Skeletal muscle satellite cell (primary cell): Measurements from ENCODE around the gene SMPD2.
A peak's percentile ranks its signal among the peaks of the same experiment; 100 is the strongest.
"Not testable (repeated sequence)": the region's sequence is repeated elsewhere in the genome, so short reads cannot be mapped to it uniquely, and the experiment has no call there.

Experiments
- H3K27me3 ChIP-seq: 2 replicates; pipeline ENCODE4 v1.7.0; 2013; ENCODE audit warnings: low read length; ENCODE audit not compliant: control insufficient read depth, insufficient read depth
- H3K36me3 ChIP-seq: 2 replicates; pipeline ENCODE4 v1.7.0; 2013; ENCODE audit warnings: mild to moderate bottlenecking, control low read depth, low read length; ENCODE audit not compliant: insufficient read depth
- H3K4me1 ChIP-seq: 2 replicates; pipeline ENCODE4 v1.7.0; 2013; ENCODE audit warnings: low read length; ENCODE audit not compliant: control insufficient read depth, insufficient read depth
- H3K4me2 ChIP-seq: 2 replicates; pipeline ENCODE4 v1.7.0; 2013; ENCODE audit warnings: mild to moderate bottlenecking, low read length
- H3K4me3 ChIP-seq: 2 replicates; pipeline ENCODE4 v1.7.0; 2013; ENCODE audit warnings: low read length
- H3K9ac ChIP-seq: 2 replicates; pipeline ENCODE4 v1.7.0; 2013; ENCODE audit warnings: mild to moderate bottlenecking, low read depth, low read length, moderate library complexity
- H3K9me3 ChIP-seq: replicated peaks from 2 replicates; pipeline ENCODE4 v1.7.0; 2013; ENCODE audit warnings: mild to moderate bottlenecking, control low read depth, low read length

Gene SMPD2

DNA sequence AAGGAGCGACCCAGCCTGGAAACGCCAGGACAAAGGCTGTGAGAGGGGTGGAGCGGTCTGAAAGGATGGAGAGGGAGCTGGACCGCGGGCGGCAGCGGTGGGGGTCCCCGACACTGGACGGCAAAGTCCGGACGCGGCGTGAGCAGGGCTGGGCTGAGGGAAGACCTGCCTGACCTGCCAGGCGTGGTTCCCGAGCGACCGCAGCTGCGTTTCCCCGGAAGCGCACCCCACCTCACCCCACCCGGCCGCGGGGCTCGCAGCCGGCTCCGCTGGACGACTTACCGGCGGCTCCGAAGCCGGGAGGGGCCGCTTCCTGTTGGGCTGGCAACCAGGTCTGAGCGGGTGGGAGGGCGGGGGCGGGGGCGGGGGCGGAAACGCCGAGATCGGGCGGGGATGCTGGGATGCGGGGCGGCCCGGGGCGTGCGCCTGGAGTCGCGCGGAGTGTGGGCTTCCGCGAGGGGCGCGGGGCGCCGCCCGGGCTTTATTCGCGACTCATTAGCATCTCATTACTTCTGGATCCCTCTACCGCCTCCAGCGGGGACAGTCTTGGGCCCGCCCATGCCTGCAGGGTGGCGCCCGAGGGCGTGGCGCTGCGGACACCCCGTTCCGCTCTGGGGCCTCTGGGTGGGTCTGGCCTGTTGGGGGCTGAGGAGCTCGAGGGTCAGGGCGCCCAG is 15.1 kb downstream of the SMPD2 start, which contains the start of gene MICAL1:
Gene MICAL1 (minus strand): TSS at position 336 of the 674 bp plus-strand sequence. CDS start 1,576 bp downstream, outside the sequence.
- Histone ChIP-seq H3K4me3 (peak within 1 kb of the TSS; percentile 95), H3K9me3 (no peaks in the 10 kb centered on the region), H3K36me3 (peaks cover 28% of the 10 kb centered on the region), H3K9ac (peak within 1 kb of the TSS; percentile 89), H3K4me1 (peaks cover 39% of the 10 kb centered on the region), H3K27me3 (no peaks in the 10 kb centered on the region), H3K4me2 (peak within 1 kb of the TSS; percentile 93)

DNA sequence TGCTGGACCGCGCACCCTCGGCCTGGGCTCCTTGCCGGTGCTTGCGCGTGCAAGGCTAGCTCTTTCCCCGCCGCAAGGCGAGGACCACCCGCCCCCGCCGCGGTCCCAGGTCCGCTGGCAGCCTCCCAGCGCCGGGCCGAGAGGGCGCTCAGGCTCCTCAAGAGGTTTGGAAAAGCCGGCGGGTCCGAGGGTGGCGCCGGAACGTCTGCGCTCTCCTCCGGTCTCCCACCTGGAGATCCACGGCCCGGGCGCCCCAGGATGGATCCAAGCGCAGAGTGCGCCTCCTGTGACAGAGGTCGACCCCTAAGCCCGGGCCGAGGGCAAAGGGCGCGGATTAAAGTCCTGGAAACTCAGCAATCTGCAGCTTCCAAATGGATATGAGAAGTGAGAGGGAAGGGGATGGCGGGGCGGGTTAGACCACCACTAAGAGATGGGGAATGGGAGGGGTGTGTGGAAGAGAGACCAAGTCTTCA is 15.6 kb downstream of the SMPD2 start:
- Histone ChIP-seq H3K27me3 (no peaks in the 10 kb centered on the region), H3K9me3 (no peaks in the 10 kb centered on the region), H3K4me2 (peak overlapping the region; percentile 93), H3K36me3 (peaks cover 26% of the 10 kb centered on the region), H3K4me3 (peak overlapping the region; percentile 95), H3K9ac (peak overlapping the region; percentile 77), H3K4me1 (peaks cover 39% of the 10 kb centered on the region)

DNA sequence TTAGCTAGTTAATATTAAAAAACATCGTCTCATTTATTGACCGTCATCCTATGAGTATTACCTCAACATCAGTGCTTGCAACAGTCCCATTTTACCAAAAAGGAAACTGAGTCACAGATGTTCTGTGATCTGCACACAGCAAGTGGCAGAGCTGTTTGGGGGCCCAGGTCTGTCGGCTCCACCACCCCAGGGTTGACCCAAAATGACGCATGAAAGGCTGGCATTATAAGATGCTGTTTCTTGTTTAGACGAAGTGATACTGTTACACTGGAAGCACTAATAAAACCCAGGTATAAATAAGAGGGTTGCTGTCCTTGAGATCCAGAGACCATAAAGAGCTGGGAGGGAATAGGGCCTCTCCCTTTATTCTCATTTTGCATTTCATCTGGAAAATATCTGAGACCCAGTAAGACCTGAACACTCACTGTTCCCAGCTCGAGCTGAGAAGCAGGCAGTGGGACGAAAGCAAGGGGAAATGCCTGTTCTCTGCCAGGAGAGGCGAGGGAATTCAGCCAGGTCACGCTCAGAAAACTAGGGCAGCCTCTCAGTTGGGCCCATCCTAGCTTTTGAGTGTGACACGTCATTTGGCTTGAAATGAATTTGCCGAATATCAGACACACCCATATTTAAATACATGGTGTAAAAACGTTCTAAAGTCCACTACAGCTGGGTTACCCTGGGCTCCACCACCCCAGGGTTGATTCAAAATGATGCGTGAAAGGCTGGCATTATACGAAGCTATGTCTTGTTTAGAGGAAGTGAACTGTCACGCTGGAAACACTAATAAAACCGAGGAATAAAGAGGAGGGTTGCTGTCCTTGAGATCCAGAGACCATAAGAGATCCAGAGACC is 16.4 kb downstream of the SMPD2 start:
- Histone ChIP-seq H3K4me1 (peaks cover 43% of the 10 kb centered on the region), H3K4me3 (peak overlapping the region; percentile 95), H3K27me3 (no peaks in the 10 kb centered on the region), H3K36me3 (peaks cover 25% of the 10 kb centered on the region), H3K9me3 (no peaks in the 10 kb centered on the region), H3K4me2 (peak overlapping the region; percentile 93), H3K9ac (peak overlapping the region; percentile 77)

DNA sequence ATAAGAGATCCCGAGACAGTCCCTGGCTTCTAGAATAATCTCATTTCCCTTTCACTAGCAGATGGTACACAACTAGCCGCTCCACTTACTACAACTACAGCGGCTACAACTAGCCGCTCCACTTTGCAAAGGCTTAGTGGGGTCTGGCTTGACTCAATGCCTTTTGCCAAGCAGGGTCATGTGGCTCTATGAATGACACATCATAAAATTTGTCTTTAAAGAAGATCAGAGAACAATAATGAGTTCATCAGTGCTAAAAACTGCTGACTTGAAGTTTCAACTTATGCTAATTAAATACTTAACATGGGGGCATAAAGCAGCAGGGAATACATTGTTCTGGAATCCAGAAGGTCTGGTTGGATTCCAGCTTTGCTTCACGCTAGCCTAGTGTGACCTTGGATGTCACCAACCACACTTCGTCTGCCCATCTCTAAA is 17.1 kb downstream of the SMPD2 start:
- H3K4me2 ChIP-seq, result peak overlapping the region; percentile 93
- H3K27me3 ChIP-seq, result no peaks in the 10 kb centered on the region
- H3K4me3 ChIP-seq, result peak overlapping the region; percentile 95
- peaks cover 44% of the 10 kb centered on the region for H3K4me1 ChIP-seq
- H3K9ac ChIP-seq, result peak overlapping the region; percentile 77
- H3K36me3 ChIP-seq, result peaks cover 25% of the 10 kb centered on the region
- no peaks in the 10 kb centered on the region for H3K9me3 ChIP-seq

DNA sequence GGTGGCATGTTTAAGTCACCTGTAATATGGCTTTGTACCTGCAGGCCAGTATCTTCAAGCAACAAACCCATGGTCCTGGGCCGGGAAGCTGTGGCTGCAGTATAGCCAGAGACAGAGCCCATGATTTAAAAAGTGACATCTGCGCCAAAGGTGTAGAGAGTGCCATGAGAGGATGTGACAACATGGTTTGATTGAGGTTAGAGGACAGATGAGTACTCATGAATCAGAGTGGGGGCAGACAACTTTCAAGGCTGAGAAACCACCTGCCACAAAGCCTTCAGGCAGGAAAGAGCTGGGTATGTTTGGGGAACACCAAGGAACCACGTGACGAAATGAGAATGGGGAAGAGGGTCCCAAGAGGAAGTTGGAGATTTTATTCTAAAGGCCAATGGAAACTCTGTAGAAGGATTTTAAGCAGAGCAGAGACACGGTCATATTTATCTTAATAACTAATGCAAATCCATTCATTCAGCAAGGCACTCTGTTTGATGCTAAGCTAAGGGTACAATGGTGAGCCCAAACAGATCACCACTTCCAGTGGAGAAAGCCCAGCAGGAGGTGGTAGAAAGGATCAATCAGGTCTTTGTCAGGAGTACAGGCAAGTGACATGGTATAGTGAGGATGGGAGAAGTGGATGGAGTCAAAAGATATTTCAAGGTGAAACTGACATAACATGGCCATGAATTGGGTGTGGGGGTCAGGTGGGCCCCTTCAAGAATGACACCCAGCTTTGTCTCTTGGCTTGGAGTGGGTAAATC is 18.4 kb downstream of the SMPD2 start:
- no peak overlapping the region for H3K4me3 ChIP-seq
- H3K9me3 ChIP-seq, result no peaks in the 10 kb centered on the region
- H3K4me1 ChIP-seq, result peaks cover 34% of the 10 kb centered on the region
- H3K9ac ChIP-seq, result no peak overlapping the region
- peaks cover 16% of the 10 kb centered on the region for H3K36me3 ChIP-seq
- no peak overlapping the region for H3K4me2 ChIP-seq
- H3K27me3 ChIP-seq, result no peaks in the 10 kb centered on the region

DNA sequence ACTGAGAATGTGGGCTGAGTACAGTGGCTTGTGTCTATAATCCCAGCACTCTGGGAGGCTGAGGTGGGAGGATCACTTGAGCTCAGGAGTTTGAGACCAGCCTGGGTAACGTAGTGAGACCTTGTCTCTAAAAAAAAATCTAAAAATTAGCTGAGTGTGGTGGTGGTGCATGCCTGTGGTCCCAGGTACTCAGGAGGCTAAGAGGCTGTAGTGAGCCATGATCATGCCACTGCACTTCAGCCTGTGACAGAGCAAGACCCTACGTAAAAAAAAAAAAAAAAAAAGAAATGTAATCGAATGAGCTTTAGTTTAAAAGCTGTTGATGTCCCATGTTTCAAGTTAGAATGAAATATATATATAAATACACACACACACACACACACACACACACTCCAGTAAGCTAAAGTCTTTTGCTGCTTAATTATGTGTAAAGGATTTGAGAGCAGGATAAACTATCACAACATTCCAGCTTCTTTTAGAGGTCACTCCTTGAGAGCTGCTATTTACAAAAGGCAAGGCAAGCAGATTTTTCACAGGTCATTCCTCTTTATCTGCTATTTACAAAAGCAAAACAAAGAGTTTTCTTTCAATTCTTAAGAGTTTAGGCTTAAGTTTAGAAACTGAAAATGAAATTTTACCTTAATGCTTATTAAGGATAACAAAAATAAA is 19.8 kb downstream of the SMPD2 start:
- Histone ChIP-seq H3K4me2 (no peak overlapping the region), H3K27me3 (no peaks in the 10 kb centered on the region), H3K9ac (no peak overlapping the region), H3K4me1 (peaks cover 27% of the 10 kb centered on the region), H3K4me3 (no peak overlapping the region), H3K9me3 (no peaks in the 10 kb centered on the region), H3K36me3 (peaks cover 24% of the 10 kb centered on the region)

DNA sequence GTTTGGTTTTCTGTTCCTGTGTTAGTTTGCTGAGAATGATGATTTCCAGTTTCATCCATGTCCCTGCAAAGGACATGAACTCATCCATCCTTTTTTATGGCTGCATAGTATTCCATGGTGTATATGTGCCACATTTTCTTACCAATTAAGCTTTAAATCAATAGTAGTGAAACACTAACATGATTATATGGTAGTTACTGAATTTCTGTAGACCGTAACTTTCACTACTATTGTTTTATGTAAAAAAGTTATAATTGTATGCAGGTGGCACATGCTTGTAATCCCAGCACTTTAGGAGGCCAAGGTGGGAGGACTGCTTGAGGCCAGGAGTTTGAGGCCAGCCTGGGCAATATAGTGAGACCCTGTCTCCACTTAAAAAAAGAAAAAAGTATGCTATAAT is 20.7 kb downstream of the SMPD2 start:
- H3K27me3 ChIP-seq, H3K9ac ChIP-seq, H3K9me3 ChIP-seq, H3K4me3 ChIP-seq, H3K4me2 ChIP-seq: not testable (repeated sequence)
- peaks cover 27% of the 10 kb centered on the region for H3K4me1 ChIP-seq
- H3K36me3 ChIP-seq, result peaks cover 33% of the 10 kb centered on the region

DNA sequence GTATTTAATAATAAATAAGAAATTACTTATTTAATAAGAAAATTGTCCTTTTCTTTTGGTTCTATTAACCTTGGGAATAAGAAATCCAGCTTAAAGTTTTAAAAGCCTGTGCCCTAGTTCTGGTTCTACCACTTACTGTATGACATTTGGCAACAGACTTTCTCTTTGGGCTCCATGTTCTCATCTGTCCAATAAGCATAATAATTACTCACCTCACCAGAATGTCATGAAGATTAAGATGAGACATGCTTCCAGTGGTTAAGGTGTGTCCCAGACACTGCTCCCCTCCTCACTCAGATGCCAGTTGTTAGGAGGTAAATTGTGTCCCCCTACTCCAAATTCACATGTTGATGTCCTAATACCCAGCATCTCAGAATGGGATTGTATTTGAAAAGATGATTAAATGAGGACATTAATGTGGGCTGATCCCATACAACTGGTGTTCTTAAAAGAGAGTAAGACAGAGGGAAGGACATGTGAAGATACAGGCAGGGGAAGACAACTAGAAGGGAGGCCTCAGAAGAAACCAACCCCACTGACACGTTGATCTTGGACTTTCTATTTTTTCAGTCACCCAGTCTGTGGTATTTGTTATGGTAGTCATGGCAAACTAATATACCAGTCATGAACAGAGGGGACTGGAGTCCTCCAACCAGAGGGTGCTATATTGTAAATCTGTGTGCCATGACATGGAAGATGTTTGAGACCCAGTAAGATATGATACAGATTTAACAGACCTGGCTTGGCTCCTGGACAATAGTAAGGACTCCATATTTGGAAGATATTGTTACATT is 21.4 kb downstream of the SMPD2 start:
- Histone ChIP-seq H3K27me3 (no peaks in the 10 kb centered on the region), H3K9me3 (no peaks in the 10 kb centered on the region), H3K4me2 (no peak overlapping the region), H3K4me1 (peaks cover 21% of the 10 kb centered on the region), H3K9ac (no peak overlapping the region), H3K4me3 (no peak overlapping the region), H3K36me3 (peaks cover 36% of the 10 kb centered on the region)

DNA sequence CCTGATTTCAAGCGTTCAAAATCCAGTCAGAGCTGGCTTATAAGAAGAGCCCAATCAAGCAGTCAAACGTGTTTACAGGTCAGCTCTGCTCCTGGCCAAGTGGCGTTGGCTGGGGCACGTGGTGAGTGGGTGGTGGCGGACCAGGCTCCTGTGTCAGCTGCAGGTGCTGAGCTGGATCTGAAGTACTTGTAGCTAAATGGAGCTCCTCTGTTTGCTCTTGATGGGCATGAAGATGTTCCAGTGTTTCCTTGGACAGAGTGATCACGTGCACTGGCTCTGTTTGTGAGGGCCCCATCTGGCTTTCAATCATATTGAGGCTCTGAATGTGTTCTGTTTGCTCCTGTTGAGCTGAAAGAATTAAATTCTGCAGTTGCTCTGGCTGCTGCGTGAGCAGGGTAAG is 25.2 kb downstream of the SMPD2 start:
- Histone ChIP-seq H3K4me1 (peaks cover 4% of the 10 kb centered on the region), H3K27me3 (no peaks in the 10 kb centered on the region), H3K9me3 (no peaks in the 10 kb centered on the region), H3K9ac (no peak overlapping the region), H3K4me2 (no peak overlapping the region), H3K36me3 (peaks cover 59% of the 10 kb centered on the region), H3K4me3 (no peak overlapping the region)

DNA sequence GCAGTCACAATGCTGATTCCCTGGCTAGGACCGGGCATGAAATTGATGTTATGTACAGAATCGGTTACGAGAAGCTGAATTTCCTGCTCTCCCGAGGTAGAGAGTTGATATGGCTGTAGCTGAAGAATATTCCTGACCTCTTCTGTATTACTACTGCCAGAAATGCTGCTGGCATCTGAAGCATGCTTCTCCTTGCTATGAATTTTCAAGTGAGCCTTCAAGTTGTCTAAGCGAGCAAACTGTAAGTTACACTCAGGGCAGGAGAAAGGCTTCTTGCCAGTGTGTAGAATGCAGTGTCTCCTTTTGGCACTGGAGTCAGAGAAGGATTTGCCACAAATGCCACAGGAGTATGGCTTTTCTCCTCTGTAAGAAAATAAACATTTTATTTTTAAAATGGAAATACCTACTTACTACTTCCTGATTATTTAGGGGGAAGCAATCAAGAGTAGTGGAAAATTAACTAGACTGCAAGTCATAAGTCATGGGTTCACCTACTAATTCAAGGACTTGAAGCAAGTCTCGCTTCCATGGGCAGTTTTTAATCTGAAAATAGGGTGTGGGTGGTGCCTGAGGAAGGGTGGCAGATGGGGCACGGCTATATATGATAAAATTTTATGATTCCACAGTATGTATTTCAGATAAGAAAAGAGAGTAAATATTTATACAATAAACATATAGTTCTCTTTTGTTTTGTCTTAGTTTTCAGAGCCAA is 25.8 kb downstream of the SMPD2 start:
- no peak overlapping the region for H3K4me2 ChIP-seq
- H3K4me3 ChIP-seq, result no peak overlapping the region
- no peaks in the 10 kb centered on the region for H3K27me3 ChIP-seq
- peaks cover 4% of the 10 kb centered on the region for H3K4me1 ChIP-seq
- H3K9ac ChIP-seq, result no peak overlapping the region
- no peaks in the 10 kb centered on the region for H3K9me3 ChIP-seq
- peaks cover 61% of the 10 kb centered on the region for H3K36me3 ChIP-seq
